ENCODE measurements around the gene SLC35B2. TPM values are rescaled to one million over a fixed set of nuclear protein-coding genes. Genes with fewer than 3 reads are reported as not detected.
A peak's percentile ranks its signal among the peaks of the same experiment; 100 is the strongest.

Gene SLC35B2
- total and polyA plus RNA-seq, 2 experiments from 2014 or later: 14.0 to 30.9 TPM

DNA sequence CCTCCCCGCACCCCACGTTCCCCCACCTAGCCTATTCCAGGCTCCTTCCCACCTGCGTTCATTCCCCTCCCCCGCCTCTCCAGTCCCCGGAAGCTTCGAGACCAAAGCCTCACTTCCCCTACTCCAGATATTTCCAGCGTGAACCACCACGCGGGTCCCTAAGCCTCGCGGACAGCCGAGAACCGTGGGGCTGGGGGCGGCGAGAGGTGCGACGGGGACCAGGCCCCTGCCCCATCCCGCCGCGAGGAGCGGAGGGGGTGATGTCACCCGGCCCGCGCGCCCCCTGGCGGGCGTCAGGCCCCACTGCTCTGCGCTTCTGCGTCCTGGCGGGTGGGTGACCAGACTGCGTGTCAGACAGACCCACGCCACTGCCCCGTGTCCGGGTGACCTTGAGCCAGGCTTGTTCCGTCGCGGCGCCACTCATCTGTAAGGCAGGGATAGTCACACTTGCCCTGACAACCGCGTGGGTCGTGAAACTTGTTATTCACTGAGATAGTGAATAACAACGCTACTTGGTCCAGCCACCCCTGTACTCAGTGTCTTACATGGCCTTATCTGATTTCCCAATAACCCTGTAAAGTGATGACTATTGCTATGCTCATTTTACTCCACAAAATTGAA, 19.4 kb downstream of the SLC35B2 start (continued):
- TF ChIP-seq ZNF462 (CRISPR knock-in tag; IDR thresholded peaks at IDR 0.05) (no peak), JUNB (IDR thresholded peaks at IDR 0.05; ENCODE audit: unreplicated experiment) (no peak), CREB1 (CRISPR knock-in tag; IDR thresholded peaks at IDR 0.05; ENCODE audit: low read depth) (peak; percentile 80), ZNF114 (CRISPR knock-in tag; IDR thresholded peaks at IDR 0.05) (no peak), POLR2AphosphoS5 (IDR thresholded peaks at IDR 0.05; ENCODE audit: low read depth) (peak; percentile 31; the same call in 1 of the 2 replicates), EZH2 (IDR thresholded peaks at IDR 0.05; ENCODE audit: low read depth, unreplicated experiment) (no peak), CTCF (conservative IDR thresholded peaks at IDR 0.05; ENCODE audit: low read depth in 2 of 2) (peak; percentile 84 to 87), NANOG (IDR thresholded peaks at IDR 0.05; ENCODE audit: borderline replicate concordance) (no peak)

Data from GM23338 (cell line).